ENCODE data around the gene NCAM1.
"Not testable (repeated sequence)": the region's sequence is repeated elsewhere in the genome, so short reads cannot be mapped to it uniquely, and the experiment has no call there.

The NCAM1 gene

GRCh38 chr11:113022262-113022661 is 61.0 kb downstream of the NCAM1 start:
- DNase-seq: no peak

GRCh38 chr11:113023228-113023627 is 62.0 kb downstream of the NCAM1 start:
- DNase-seq: no peak

GRCh38 chr11:113023986-113024385 is 62.8 kb downstream of the NCAM1 start:
- DNase-seq: no peak

GRCh38 chr11:113026778-113027177 is 65.6 kb downstream of the NCAM1 start:
- no peak for DNase-seq

GRCh38 chr11:113034576-113034975 is 73.4 kb downstream of the NCAM1 start:
- no peak for DNase-seq

- no peak for DNase-seq
Observed at GRCh38 chr11:113035708-113036107, 74.5 kb downstream of the NCAM1 start.

GRCh38 chr11:113043698-113044097 is 82.5 kb downstream of the NCAM1 start:
- DNase-seq: no peak

- DNase-seq: no peak
Observed at GRCh38 chr11:113045146-113045545, 83.9 kb downstream of the NCAM1 start.

- no peak for DNase-seq
Observed at GRCh38 chr11:113046866-113047265, 85.6 kb downstream of the NCAM1 start.

- DNase-seq: no peak
Observed at GRCh38 chr11:113048820-113049768, 87.9 kb downstream of the NCAM1 start.

- not testable (repeated sequence) for DNase-seq
Observed at GRCh38 chr11:113053042-113053441, 91.8 kb downstream of the NCAM1 start.

- no peak for DNase-seq
Observed at GRCh38 chr11:113057038-113057437, 95.8 kb downstream of the NCAM1 start.

GRCh38 chr11:113059548-113059947 is 98.3 kb downstream of the NCAM1 start:
- DNase-seq: no peak

- no peak for DNase-seq
Observed at GRCh38 chr11:113065330-113065729, 104.1 kb downstream of the NCAM1 start.

GRCh38 chr11:113072237-113072858 is 111.1 kb downstream of the NCAM1 start:
- DNase-seq: no peak

GRCh38 chr11:113073290-113073953 is 112.2 kb downstream of the NCAM1 start:
- no peak for DNase-seq

GRCh38 chr11:113075586-113076095 is 114.4 kb downstream of the NCAM1 start:
- no peak for DNase-seq

- no peak for DNase-seq
Observed at GRCh38 chr11:113077379-113077778, 116.2 kb downstream of the NCAM1 start.

- no peak for DNase-seq
Observed at GRCh38 chr11:113082341-113082955, 121.2 kb downstream of the NCAM1 start.

- no peak for DNase-seq
Observed at GRCh38 chr11:113083571-113083970, 122.4 kb downstream of the NCAM1 start.

GRCh38 chr11:113084297-113084696 is 123.1 kb downstream of the NCAM1 start:
- DNase-seq: no peak

GRCh38 chr11:113085446-113085845 is 124.2 kb downstream of the NCAM1 start:
- DNase-seq: no peak

GRCh38 chr11:113087706-113088105 is 126.5 kb downstream of the NCAM1 start:
- no peak for DNase-seq

All from 8988T (cell line).